HuH-7.5 (cell line): ENCODE data around the gene UBE2Q1.
"Not testable (repeated sequence)": the region's sequence is repeated elsewhere in the genome, so short reads cannot be mapped to it uniquely, and the experiment has no call there.

ENCODE experiments used
- DNase-seq: peaks from one replicate; pipeline ENCODE4 v3.0.0; 2011; ENCODE audit warnings: low spot score

UBE2Q1 gene

GRCh38 chr1:154550657-154551056, 7.8 kb downstream of the UBE2Q1 start:
- no peak for DNase-seq

GRCh38 chr1:154550070-154550469, 8.4 kb downstream of the UBE2Q1 start:
- DNase-seq = no peak

- DNase-seq = no peak
These were observed 9.2 kb downstream of the UBE2Q1 start for GRCh38 chr1:154549202-154549770.

- no peak for DNase-seq
These were observed 10.4 kb downstream of the UBE2Q1 start for GRCh38 chr1:154548028-154548427.

- no peak for DNase-seq
These were observed 11.2 kb downstream of the UBE2Q1 start for GRCh38 chr1:154547105-154547732.

GRCh38 chr1:154546264-154547063, 12.0 kb downstream of the UBE2Q1 start:
- DNase-seq = peak; percentile 86

- DNase-seq = no peak
These were observed 17.2 kb downstream of the UBE2Q1 start for GRCh38 chr1:154541231-154541630.

GRCh38 chr1:154539486-154540483, 18.7 kb downstream of the UBE2Q1 start:
- DNase-seq = no peak

- DNase-seq = no peak
These were observed 21.9 kb downstream of the UBE2Q1 start for GRCh38 chr1:154536570-154536969.

- peak; percentile 77 for DNase-seq
These were observed 24.3 kb downstream of the UBE2Q1 start for GRCh38 chr1:154533952-154534844.

- DNase-seq = not testable (repeated sequence)
These were observed 26.5 kb downstream of the UBE2Q1 start for GRCh38 chr1:154531950-154532349.

GRCh38 chr1:154529308-154529707, 29.2 kb downstream of the UBE2Q1 start:
- DNase-seq = no peak

GRCh38 chr1:154527192-154527591, 31.3 kb downstream of the UBE2Q1 start:
- no peak for DNase-seq

GRCh38 chr1:154524881-154525280, 33.6 kb downstream of the UBE2Q1 start:
- no peak for DNase-seq

- DNase-seq = no peak
These were observed 36.8 kb downstream of the UBE2Q1 start for GRCh38 chr1:154521695-154522094.

GRCh38 chr1:154520333-154520732, 38.1 kb downstream of the UBE2Q1 start:
- no peak for DNase-seq

GRCh38 chr1:154519591-154519991, 38.9 kb downstream of the UBE2Q1 start:
- DNase-seq = no peak

- DNase-seq = no peak
These were observed 40.8 kb downstream of the UBE2Q1 start for GRCh38 chr1:154517661-154518060.

- DNase-seq = no peak
These were observed 44.4 kb downstream of the UBE2Q1 start for GRCh38 chr1:154514066-154514553.

GRCh38 chr1:154512760-154513159, 45.7 kb downstream of the UBE2Q1 start:
- no peak for DNase-seq

- DNase-seq = no peak
These were observed 54.6 kb downstream of the UBE2Q1 start for GRCh38 chr1:154503898-154504297.
